Measurements from ENCODE around the gene PDE3B. TPM values are rescaled to one million over a fixed set of nuclear protein-coding genes. Genes with fewer than 3 reads are reported as not detected.

Gene PDE3B
- total and polyA plus RNA-seq, 9 of the 15 experiments (the other 6 are each of a cell fraction or from before 2014, with no cell fraction given) = 2.3 to 22.5 (median 12.2) TPM

GRCh38 chr11:14643697-14644225, at the start of gene PDE3B (continued):
- TF ChIP-seq, protein P1, sequence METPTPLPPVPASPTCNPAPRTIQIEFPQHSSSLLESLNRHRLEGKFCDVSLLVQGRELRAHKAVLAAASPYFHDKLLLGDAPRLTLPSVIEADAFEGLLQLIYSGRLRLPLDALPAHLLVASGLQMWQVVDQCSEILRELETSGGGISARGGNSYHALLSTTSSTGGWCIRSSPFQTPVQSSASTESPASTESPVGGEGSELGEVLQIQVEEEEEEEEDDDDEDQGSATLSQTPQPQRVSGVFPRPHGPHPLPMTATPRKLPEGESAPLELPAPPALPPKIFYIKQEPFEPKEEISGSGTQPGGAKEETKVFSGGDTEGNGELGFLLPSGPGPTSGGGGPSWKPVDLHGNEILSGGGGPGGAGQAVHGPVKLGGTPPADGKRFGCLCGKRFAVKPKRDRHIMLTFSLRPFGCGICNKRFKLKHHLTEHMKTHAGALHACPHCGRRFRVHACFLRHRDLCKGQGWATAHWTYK (CRISPR knock-in tag; IDR thresholded peaks at IDR 0.05) = no peak
- no peak for TF ChIP-seq PHB (CRISPR knock-in tag; IDR thresholded peaks at IDR 0.05)
- no peak for TF ChIP-seq NCOR1 (IDR thresholded peaks at IDR 0.05)
- no peak for TF ChIP-seq BMI1 (IDR thresholded peaks at IDR 0.05; ENCODE audit: low read length)
- TF ChIP-seq KAT2B (IDR thresholded peaks at IDR 0.05; ENCODE audit: low read depth, low read length) = no peak
- TF ChIP-seq HMG20A (CRISPR knock-in tag; conservative IDR thresholded peaks at IDR 0.05) = no peak
- peak; percentile 42 to 61; a peak in 3 of 4 replicates for TF ChIP-seq NONO (IDR thresholded peaks at IDR 0.05; ENCODE audit: low read depth in 2 of 2, low read length in 1 of 2)
- TF ChIP-seq KDM5B (IDR thresholded peaks at IDR 0.05; ENCODE audit: insufficient replicate concordance, low read depth, low read length) = peak; percentile 79
- no peak for TF ChIP-seq HEY1 (CRISPR knock-in tag; IDR thresholded peaks at IDR 0.05; ENCODE audit: borderline replicate concordance)
- TF ChIP-seq MLX (CRISPR knock-in tag; conservative IDR thresholded peaks at IDR 0.05) = no peak
- peak; percentile 41 to 70; a peak in 3 of 4 replicates for TF ChIP-seq MAZ (CRISPR knock-in tag; conservative IDR thresholded peaks at IDR 0.05 in 1 of 2, IDR thresholded peaks at IDR 0.05 in 1 of 2)
- peak in 1 of 2 experiments; percentile 30; a peak in 3 of 4 replicates for TF ChIP-seq RAD21 (CRISPR knock-in tag; conservative IDR thresholded peaks at IDR 0.05 in 1 of 2, IDR thresholded peaks at IDR 0.05 in 1 of 2)
- TF ChIP-seq CEBPG (CRISPR knock-in tag; IDR thresholded peaks at IDR 0.05) = peak; percentile 36
- TF ChIP-seq CEBPG (tag; conservative IDR thresholded peaks at IDR 0.05 in 1 of 2, IDR thresholded peaks at IDR 0.05 in 1 of 2) = no peak
- TF ChIP-seq ZNF311 (CRISPR knock-in tag; IDR thresholded peaks at IDR 0.05) = no peak
- TF ChIP-seq E2F1 (CRISPR knock-in tag; IDR thresholded peaks at IDR 0.05) = peak; percentile 85
- TF ChIP-seq DIDO1 (tag; IDR thresholded peaks at IDR 0.05; ENCODE audit: low read depth) = no peak
- no peak for TF ChIP-seq NCOA2 (IDR thresholded peaks at IDR 0.05; ENCODE audit: partially characterized antibody in 2 of 2)
- peak; percentile 40 for TF ChIP-seq SMAD1 (IDR thresholded peaks at IDR 0.05; ENCODE audit: low read depth, low read length, partially characterized antibody)
- peak; percentile 47; the same call in 1 of the 2 replicates for TF ChIP-seq CBX1 (IDR thresholded peaks at IDR 0.05; ENCODE audit: low read depth)

All from K562 (cell line).